Pancreas (tissue), 10 donors: ENCODE data around the gene UVRAG. TPM values are rescaled to one million over a fixed set of nuclear protein-coding genes. Genes with fewer than 3 reads are reported as not detected.
A peak's percentile ranks its signal among the peaks of the same experiment; 100 is the strongest.

Experiments
- ATAC-seq, 4 donors: fragments of 200-7000 bp; cut with Tn5 transposase; one replicate each; pipeline versions ENCODE4 v1.8.0 to v1.9.1; 2020; ENCODE audit warnings: mild to moderate bottlenecking in 4 of 4, moderate library complexity in 4 of 4
- DNase-seq, 6 donors: peaks; one replicate each; pipeline ENCODE4 v3.0.0-alpha.2; 2020
- FAIRE-seq: peaks from 2 replicates; lab custom pipeline; 2012; peaks lifted over from hg19 to GRCh38; lab: Jason Lieb, UNC
- H3K27ac ChIP-seq, 4 donors: fragments of 200-600 bp; sonication (generic); 1 replicate in 3 of 4; 2 replicates in 1 of 4; pipeline versions ENCODE4 v1.5.0 to v1.8.0; 2020
- H3K27me3 ChIP-seq, 4 donors: fragments of 200-600 bp; one replicate each; pipeline ENCODE4 v1.8.0; 2021
- H3K36me3 ChIP-seq, 3 donors: fragments of 200-600 bp; sonication (generic) in 1 of 3; one replicate each; pipeline versions ENCODE4 v1.5.0 to v1.8.0; 2020 to 2021
- H3K4me1 ChIP-seq, 3 donors: fragments of 200-600 bp; one replicate each; pipeline ENCODE4 v1.8.0; 2021
- H3K4me3 ChIP-seq, 4 donors: fragments of 200-600 bp; sonication (generic) in 2 of 4; one replicate each; pipeline versions ENCODE4 v1.5.0 to v1.8.0; 2020 to 2021
- H3K9me3 ChIP-seq, 4 donors: fragments of 200-600 bp; one replicate each; pipeline ENCODE4 v1.8.0; 2021
- CTCF ChIP-seq, 4 donors: fragments of 200-600 bp; sonication (generic) in 3 of 4; IDR thresholded peaks; one replicate each; pipeline versions ENCODE4 v1.5.0 to v1.8.0; 2021; ENCODE audit warnings: antibody characterized with exemption in 4 of 4
- WGBS, 2 donors: extraction: QIAGEN DNeasy Blood & Tissue Kit; methylation state at CpG; one replicate each; pipeline ENCODE4 v1.1.7; 2013; 5-methylcytosine and 5-hydroxymethylcytosine counted together
- intact Hi-C, 3 donors: fragments of 100-400 bp; cut with DNase I; formaldehyde crosslinking; loops; one replicate each; pipeline versions ENCODE4 v1.11.1 to v1.14.2; 2022
- polyA plus RNA-seq, 2 donors: library from polyadenylated mRNA; stranded (reverse); fragments of 200-250 nt; gene quantifications; one replicate each; pipeline ENCODE4 v1.2.3, GENCODE V29; 2013
- total RNA-seq, 6 donors: library from RNA; stranded (reverse); fragmentation: NEBNext Ultra II Directional in 4 of 6; extraction: Animal tissue kit (Norgen Biotek cat#: 25700) in 4 of 6; gene quantifications; one replicate each; pipeline versions ENCODE4 v1.2.1 to v1.2.4, GENCODE V29; 2021 to 2023
- donor health status: healthy with polysubstance abuse.
- donor health status: DM: no; HTN: no; CAD: no; lungs with moderate emphysema.
- donor health status: DM: no; HTN: no; CAD: no.
- donor health status: control.
- donor health status: control.
- donor health status: Bipolar disorder and iron deficiency.
- donor health status: DM: yes; HTN: yes; CAD: no.
- donor health status: DM: no; HTN: no; CAD: no.
- donor health status: DM: no; HTN: no; CAD: no.
- donor health status: DM: yes; HTN: yes; CAD: no.

Gene UVRAG
- total and polyA plus RNA-seq, 8 donors = 3.3 to 17.2 (median 7.6) TPM

GRCh38 chr11:75919525-75919924 lies 104.5 kb downstream of the UVRAG start:
- H3K27ac ChIP-seq = no peak overlapping the region
- 75 to 79% methylated on average over 2 of the region's 2 CpGs for WGBS, 2 donors
- H3K4me3 ChIP-seq = no peak overlapping the region
- ATAC-seq (peak in 2 of 4 donors; percentile 14 to 45), DNase-seq (no peak), FAIRE-seq (peak; percentile 5)
- TF ChIP-seq CTCF (IDR thresholded peaks at IDR 0.05) = no peak
- H3K4me1 ChIP-seq = peaks cover 0 to 4% (median 0%) of the 10 kb centered on the region in 3 donors
- H3K27me3 ChIP-seq = no peaks in the 10 kb centered on the region
- H3K9me3 ChIP-seq = no peaks in the 10 kb centered on the region
- no peaks in the 10 kb centered on the region for H3K36me3 ChIP-seq
- intact Hi-C loops = no loop called here

DNA sequence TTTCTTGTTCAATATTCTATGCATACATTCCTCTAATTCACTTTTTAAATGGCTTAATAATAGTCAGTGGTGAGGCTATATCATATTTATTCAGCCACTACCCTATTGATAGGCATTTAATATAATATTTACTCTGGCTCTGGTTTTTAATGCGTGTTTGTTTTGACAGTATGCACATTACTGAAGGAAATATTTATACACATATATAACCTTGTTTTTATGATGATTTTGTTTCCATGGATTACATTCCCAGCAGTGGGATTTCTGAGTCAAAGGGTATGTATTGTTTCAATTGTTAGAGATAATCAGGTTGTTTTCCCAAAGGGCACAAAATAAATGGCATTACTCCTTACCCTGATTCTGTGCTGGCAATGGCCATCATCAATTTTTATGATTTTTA lies 105.8 kb downstream of the UVRAG start:
- no peak for FAIRE-seq
- no peak for DNase-seq
- no peak for TF ChIP-seq CTCF (IDR thresholded peaks at IDR 0.05)
- H3K4me1 ChIP-seq = peaks cover 0 to 15% (median 7%) of the 10 kb centered on the region in 3 donors
- H3K9me3 ChIP-seq = no peaks in the 10 kb centered on the region
- intact Hi-C loops = no loop called here
- ATAC-seq = no peak
- H3K27ac ChIP-seq = no peak overlapping the region
- H3K27me3 ChIP-seq = no peaks in the 10 kb centered on the region
- no peak overlapping the region for H3K4me3 ChIP-seq
- WGBS, 2 donors = 50 to 68% methylated on average over 1 of the region's 1 CpG
- no peaks in the 10 kb centered on the region for H3K36me3 ChIP-seq

DNA sequence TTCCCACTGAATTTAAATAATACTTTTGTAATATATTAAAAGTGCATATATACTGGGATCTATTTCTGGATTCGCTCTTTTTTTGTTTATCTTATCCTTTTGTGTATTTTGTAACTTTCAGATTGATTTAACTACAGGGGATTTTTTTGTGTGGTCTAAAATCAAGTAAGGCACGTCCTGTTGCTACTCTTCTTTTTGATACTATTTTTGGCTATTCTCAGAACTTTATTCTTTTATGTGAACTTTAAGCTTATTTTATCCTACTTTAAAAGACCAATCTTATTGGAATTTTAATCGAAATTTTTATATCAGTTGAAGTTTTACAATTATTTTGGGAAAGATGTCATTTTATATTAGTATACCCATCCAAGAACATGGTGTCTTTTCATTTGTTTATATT lies 106.8 kb downstream of the UVRAG start:
- H3K4me1 ChIP-seq = peaks cover 0 to 15% (median 7%) of the 10 kb centered on the region in 3 donors
- no peaks in the 10 kb centered on the region for H3K36me3 ChIP-seq
- no peak for ATAC-seq
- H3K9me3 ChIP-seq = no peaks in the 10 kb centered on the region
- peak; percentile 84 for FAIRE-seq
- no peaks in the 10 kb centered on the region for H3K27me3 ChIP-seq
- intact Hi-C loops = no loop called here
- no peak overlapping the region for H3K27ac ChIP-seq
- H3K4me3 ChIP-seq = no peak overlapping the region
- no peak for DNase-seq
- 55 to 62% methylated on average over 3 of the region's 3 CpGs for WGBS, 2 donors
- TF ChIP-seq CTCF (IDR thresholded peaks at IDR 0.05) = no peak

- Histone ChIP-seq H3K4me1 (peaks cover 0 to 15% (median 7%) of the 10 kb centered on the region in 3 donors), H3K4me3 (no peak overlapping the region), H3K36me3 (no peaks in the 10 kb centered on the region), H3K9me3 (no peaks in the 10 kb centered on the region), H3K27me3 (no peaks in the 10 kb centered on the region), H3K27ac (no peak overlapping the region)
- intact Hi-C loops = no loop called here
- ATAC-seq (peak in 3 of 4 donors; percentile 54 to 75 (median 62)), DNase-seq (no peak), FAIRE-seq (no peak)
- no peak for TF ChIP-seq CTCF (IDR thresholded peaks at IDR 0.05)
- WGBS, 2 donors = 33 to 37% methylated on average over 6 of the region's 6 CpGs
These were observed 110.2 kb downstream of the UVRAG start for GRCh38 chr11:75924966-75925784.

DNA sequence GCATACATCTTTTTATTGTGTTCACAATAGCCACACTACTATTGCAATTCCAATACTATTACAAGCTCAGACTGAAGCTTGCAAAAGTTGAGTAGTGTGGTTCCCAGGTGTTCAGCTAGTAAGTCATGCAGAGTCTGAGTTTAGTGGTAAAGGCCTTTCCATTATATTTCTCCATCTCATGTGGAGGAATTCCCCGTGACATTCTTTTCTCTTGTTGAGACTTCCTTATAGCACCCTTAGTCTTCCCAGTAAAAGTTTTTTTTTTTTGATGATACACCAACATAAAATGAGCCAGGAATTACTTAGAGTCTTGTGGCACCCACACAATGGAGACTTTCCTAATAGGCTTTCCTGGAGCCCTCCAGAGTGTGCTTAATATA lies 110.8 kb downstream of the UVRAG start:
- H3K4me1 ChIP-seq = peaks cover 0 to 15% (median 7%) of the 10 kb centered on the region in 3 donors
- no peak for ATAC-seq
- H3K27me3 ChIP-seq = no peaks in the 10 kb centered on the region
- no peaks in the 10 kb centered on the region for H3K9me3 ChIP-seq
- no peaks in the 10 kb centered on the region for H3K36me3 ChIP-seq
- no peak overlapping the region for H3K4me3 ChIP-seq
- DNase-seq = no peak
- intact Hi-C loops = no loop called here
- whole genome bisulfite sequencing, 2 donors = 96 to 100% methylated on average over 1 of the region's 1 CpG
- no peak overlapping the region for H3K27ac ChIP-seq
- TF ChIP-seq CTCF (IDR thresholded peaks at IDR 0.05) = no peak
- no peak for FAIRE-seq
